Measurements from ENCODE around the gene RPS15.

Gene RPS15

DNA sequence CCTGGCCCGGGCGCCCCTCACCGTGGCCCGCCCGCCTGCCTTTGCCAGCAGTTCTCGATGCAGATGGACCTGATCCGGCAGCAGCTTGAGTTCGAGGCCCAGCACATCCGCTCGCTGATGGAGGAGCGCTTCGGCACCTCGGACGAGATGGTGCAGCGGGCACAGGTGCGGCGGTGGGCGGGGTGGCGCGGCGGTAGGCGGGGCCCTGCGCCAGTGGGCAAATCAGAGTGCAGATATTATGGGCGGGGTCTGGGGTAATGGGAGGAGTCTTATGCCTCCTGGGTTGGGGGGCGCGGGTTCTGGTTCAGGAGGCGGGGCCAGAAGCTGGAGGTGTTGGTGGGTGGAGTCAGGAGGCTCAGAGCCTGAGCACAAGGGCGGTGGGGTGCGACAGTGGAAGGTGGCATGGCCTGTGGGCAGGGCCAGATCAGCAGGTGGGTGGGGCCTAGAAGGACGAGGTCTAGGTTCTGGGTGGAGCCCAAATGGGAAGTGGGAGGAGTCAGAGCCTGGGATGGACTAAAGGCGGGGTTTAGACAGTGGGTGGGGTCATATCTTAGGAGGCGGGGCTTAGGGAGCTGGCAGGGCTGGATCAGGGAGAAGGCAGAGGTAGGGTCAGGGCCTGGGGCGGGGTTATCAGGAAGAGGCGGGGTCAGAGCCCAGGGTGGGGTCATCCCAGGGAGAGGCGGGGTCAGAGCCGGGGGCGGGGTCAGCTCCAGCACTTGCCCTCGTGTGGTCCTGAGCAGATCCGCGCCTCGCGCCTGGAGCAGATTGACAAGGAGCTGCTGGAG is 17.3 kb downstream of the RPS15 start:
- FAIRE-seq, result peak; percentile 87

DNA sequence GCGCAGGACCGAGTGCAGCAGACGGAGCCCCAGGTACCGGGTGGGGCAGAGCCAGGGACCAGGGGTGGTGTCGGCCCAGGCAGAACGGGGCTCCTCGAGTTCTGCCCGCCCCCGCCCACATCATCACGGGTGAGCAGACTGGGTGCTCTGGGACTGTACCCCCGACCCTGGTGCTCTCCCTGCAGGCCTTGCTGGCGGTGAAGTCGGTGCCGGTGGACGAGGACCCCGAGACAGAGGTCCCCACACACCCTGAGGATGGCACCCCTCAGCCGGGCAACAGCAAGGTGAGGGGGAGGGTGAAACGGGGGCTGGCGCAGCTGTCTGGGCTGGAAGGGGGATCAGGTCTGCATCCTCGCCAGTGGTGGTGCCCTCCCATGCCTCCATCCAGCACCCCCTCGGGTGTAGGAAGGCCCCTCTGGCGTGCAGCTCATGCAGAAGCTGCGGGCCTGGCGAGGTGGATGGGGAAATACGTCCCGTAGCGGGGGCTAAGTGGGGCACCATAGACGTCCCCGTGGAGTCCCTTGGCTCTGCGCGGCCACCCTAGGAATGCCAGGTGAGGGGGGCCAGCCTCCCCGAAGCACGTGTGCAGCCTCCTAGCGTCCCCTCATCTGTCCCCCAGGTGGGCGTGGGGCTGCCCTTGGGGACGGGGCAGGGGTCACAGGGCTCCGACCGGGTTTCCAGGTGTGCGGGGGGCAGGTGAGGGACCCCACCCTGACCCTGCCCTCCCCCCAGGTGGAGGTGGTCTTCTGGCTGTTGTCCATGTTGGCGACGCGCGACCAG is 18.1 kb downstream of the RPS15 start:
- no peak for FAIRE-seq

DNA sequence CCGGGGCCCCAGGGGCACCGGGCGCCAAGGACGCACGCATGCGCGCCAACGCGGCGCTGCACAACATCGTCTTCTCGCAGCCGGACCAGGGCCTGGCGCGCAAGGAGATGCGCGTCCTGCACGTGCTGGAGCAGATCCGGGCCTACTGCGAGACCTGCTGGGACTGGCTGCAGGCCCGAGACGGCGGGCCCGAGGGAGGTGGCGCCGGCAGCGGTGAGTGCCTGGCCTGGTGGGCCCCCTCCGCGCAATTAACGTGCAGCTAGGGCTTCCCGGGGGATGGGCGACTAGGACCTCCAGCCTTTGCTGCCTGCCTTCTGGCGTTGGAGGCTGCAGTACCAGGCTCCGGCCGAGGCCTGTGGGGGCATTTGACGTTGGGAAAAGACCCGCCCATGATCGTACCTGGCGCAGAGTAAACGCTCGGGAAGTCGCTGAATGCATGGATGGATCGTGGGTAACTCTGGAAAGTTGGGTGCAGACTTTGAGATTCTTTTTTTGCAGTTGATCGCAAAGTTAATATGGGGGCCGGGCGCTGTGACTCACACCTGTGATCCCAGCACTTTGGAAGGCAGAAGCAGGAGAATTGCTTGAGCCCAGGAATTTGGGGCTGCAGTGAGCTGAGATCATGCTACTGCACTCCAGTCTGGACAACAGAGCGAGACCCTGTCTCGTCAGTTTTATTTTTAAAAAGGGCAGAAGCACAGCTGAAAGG is 19.0 kb downstream of the RPS15 start:
- FAIRE-seq, result no peak

- FAIRE-seq, result no peak
Observed at GRCh38 chr19:1457892-1458291, 19.7 kb downstream of the RPS15 start.

DNA sequence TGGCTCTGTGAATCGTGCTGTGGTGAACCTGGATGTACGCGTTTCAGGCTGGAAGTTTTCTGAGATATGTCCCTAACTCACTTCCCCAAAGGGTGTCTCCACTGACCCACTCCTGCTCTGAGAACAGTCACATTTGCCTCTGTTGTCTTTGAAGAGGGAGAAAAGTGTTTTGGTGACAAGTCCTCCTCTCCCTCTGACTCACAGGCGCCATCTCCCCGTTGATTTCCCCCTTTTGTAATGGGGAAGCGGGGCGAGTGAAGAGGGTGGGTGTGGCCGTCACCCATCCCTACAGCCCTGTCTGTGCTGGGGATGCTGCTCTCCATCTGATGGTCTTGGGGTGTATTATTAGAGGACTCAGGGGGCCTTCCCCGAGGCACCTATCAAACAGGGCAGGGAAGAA is 21.3 kb downstream of the RPS15 start:
- no peak for FAIRE-seq

DNA sequence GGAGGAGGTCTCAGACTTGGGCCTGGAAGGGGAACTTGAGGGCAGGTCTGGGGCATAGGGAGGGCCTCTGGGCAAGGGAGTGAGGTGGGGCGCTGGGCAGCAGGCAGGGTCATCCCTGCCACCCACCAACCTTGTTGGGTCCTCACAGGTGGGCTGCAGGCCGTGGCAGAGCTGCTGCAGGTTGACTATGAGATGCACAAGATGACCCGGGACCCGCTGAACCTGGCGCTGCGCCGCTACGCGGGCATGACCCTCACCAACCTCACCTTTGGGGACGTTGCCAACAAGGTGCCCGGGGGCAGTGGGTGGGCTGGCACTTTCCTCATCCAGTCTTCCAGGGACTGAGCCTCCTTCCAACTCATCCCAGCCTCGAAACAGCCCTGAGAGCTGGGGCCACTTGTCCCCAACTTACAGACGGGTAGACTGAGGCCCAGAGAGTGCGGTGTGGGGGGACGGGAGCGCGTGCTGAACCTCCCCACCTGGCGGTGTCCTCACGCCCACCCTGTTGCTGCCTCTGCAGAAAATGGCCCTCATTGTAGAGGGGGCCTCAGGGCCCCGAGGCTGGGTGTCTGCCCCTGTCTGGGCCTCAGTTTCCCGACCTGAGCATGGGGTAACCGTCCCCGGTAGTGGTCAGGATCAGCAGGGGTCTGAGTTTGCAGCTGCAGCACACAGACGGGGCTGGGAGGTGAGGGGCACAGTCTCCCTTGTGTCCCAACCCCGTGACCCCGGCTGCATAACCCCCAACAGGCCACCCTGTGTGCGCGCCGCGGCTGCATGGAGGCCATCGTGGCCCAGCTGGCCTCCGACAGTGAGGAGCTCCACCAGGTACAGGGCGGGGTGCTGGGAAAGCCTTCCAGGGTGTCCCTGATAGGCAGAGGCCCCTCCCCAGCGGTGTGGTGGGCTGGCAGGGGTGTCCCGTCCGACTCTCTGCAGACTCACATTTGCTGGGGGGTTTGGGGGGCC is 22.1 kb downstream of the RPS15 start:
- no peak for FAIRE-seq

DNA sequence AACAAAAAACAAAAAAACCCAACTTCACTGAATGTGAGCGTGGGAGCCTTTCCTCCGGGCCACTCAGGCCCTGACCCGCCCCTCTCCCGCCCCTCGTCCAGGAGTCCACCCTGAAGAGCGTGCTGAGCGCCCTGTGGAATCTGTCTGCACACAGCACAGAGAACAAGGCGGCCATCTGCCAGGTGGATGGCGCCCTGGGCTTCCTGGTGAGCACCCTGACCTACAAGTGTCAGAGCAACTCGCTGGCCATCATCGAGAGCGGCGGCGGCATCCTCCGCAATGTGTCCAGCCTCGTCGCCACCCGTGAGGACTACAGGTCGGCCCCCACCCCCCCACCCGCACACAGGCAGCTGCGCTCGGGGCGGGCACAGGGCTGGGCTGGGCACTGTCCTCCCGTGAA is 23.7 kb downstream of the RPS15 start:
- no peak for FAIRE-seq

GRCh38 chr19:1465191-1466016 is 27.2 kb downstream of the RPS15 start:
- FAIRE-seq, result no peak

DNA sequence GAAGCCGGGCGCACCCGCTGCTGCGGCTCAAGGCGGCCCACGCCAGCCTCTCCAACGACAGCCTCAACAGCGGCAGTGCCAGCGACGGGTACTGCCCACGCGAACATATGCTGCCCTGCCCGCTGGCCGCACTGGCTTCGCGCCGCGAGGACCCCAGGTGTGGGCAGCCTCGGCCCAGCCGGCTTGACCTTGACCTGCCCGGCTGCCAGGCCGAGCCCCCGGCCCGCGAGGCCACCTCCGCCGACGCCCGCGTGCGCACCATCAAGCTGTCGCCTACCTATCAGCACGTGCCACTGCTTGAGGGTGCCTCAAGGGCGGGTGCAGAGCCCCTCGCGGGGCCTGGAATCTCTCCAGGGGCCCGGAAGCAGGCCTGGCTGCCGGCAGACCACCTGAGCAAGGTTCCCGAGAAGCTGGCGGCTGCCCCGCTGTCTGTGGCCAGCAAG is 27.8 kb downstream of the RPS15 start:
- no peak for FAIRE-seq

- no peak for FAIRE-seq
Observed at GRCh38 chr19:1466461-1467214, 28.4 kb downstream of the RPS15 start.

GRCh38 chr19:1467215-1467489 is 29.0 kb downstream of the RPS15 start:
- no peak for FAIRE-seq

GRCh38 chr19:1467490-1468273 is 29.5 kb downstream of the RPS15 start:
- no peak for FAIRE-seq

- FAIRE-seq, result no peak
Observed at GRCh38 chr19:1468274-1468820, 30.2 kb downstream of the RPS15 start.

- no peak for FAIRE-seq
Observed at GRCh38 chr19:1468821-1469254, 30.6 kb downstream of the RPS15 start.

GRCh38 chr19:1469255-1470054 is 31.3 kb downstream of the RPS15 start:
- FAIRE-seq, result no peak

DNA sequence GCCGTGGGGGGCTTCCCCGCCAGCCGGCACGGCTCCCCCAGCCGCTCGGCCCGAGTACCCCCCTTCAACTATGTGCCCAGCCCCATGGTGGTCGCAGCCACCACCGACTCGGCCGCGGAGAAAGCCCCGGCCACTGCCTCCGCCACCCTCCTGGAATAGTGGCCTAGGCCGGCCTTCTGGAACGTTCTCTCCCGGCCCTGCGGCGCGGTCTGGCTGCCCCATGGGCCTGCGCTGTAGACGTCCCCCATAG is 31.8 kb downstream of the RPS15 start:
- FAIRE-seq, result no peak

- FAIRE-seq, result no peak
Observed at GRCh38 chr19:1470305-1471009, 32.3 kb downstream of the RPS15 start.

DNA sequence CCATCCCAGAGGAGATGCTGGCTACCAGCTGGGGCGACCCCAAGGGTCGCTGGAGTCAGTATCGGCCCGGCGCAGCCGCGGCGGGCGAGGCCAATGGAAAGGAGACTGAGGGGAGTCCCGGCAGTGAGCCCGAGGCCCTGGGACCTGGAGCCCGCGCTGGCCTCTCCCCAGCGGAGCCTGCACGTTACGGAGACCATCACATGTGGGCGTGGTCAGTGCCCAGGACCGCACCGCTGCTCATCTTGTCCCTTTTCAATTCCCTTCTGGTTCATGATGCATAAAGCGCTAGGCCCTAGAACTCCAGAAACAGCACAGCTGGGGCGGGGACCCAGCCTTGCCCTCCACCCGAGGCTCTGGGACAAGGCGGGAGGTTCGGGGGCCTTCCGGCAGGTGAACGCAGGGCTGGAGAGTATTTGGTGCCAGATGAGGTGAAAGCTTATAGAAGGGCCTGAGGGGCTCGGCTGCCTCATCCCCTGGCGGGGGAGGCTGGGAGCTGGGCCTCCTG is 32.9 kb downstream of the RPS15 start:
- FAIRE-seq, result no peak

Measured in G401.6 (cell line).